ENCODE data around the gene COQ10B. TPM values are rescaled to one million over a fixed set of nuclear protein-coding genes. Genes with fewer than 3 reads are reported as not detected.

COQ10B gene
- total RNA-seq, 1 donor from 2014 or later = 20.1 TPM

DNA sequence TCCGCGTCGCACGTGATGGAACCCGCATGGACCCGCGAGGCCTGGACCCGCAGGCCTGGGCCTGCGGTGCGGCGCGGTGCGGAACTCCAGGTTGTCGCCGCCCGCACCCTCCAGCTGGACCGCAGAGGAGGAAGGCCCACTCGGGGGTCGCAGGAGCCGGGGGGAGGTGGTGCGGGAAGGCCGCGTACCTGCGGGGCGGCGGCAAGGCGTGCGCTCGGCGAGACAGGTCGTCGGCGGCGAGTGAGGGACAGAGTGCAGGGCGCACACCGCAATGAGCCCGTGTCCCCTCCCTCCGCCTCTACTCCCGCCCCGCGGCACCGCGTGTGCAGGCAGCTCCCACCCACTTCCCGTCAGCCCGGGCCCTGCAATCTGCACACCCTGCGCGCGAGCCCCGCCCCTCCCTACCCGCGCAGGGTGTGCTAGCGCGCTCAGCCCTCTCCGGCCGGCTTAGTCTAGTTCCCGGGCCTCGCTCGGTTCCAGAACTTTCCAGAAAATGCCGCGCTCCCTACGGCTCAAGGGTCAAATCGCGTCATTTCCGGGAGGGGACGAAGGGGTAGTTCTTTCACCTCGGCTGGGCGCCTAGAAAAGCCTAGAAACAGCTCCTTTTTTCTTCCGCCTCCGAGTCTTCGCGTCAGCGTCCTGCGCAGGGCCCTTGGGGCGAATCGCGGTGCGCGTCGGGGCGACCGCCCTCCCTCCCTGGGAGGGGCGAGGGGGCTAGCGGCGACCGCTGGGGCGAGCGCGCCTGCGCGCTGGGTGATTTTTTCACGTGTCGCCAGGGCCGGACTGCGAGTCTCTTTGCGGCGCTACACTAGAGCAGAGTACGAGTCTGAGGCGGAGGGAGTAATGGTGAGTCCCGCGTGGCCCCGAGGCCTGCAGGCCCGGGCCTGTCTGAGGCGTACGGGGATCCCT is 46.5 kb downstream of the COQ10B start, which contains the start of the genes HSPD1 and HSPE1:
TSS of gene HSPD1 (minus strand) at position 247 of the 909 bp plus-strand sequence. CDS start 992 bp downstream, outside the sequence.
TSS of gene HSPE1 (plus strand) at position 786 of the 909 bp plus-strand sequence. CDS start at position 844, 58 bp downstream.
- H3K36me3 Mint-ChIP-seq (ENCODE audit: low read depth) = peaks cover 85% of the 10 kb centered on the region
- peak within 1 kb of the TSS; percentile 98 for H3K27ac Mint-ChIP-seq
- DNase-seq = peak; percentile 99
- intact Hi-C loops (cut with micrococcal nuclease) = loop anchor here (1.0 to 10.0 kb wide), 7 partner anchors 15 to 1325 kb away; partner anchors contain the start of genes COQ10B, MARS2, PGAP1 and SF3B1
- peaks cover 41% of the 10 kb centered on the region for H3K4me1 Mint-ChIP-seq
- H3K9me3 Mint-ChIP-seq = no peaks in the 10 kb centered on the region
- H3K4me3 Mint-ChIP-seq = peak within 1 kb of the TSS; percentile 95
- no peaks in the 10 kb centered on the region for H3K27me3 Mint-ChIP-seq

GRCh38 chr2:197500503-197501131 is 47.3 kb downstream of the COQ10B start:
- Mint-ChIP-seq H3K4me1 (peaks cover 38% of the 10 kb centered on the region), H3K27me3 (no peaks in the 10 kb centered on the region)
- intact Hi-C loops (cut with micrococcal nuclease) = loop anchor here (1.0 to 10.0 kb wide), 5 partner anchors 15 to 1326 kb away; partner anchors contain the start of genes COQ10B, MARS2, SF3B1 and STK17B

DNA sequence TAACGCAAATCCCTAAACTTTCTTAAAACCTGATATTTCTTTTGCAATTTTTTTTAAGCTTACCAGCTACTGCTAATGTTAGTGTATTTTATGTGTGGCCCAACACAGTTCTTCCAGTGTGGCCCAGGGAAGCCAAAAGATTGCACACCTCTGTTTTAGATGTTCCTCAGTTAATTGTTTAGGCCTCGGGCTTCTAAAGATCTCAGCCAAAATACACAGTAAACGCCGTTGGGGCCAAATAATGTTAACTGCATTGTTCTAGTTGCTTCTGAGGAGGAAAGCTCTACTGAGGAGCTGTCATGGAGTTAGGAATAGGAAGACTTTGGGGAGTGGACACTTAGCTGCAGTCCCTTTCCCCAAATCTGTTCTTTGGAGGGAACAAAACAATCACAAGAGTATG is 48.8 kb downstream of the COQ10B start:
- Mint-ChIP-seq H3K36me3 (ENCODE audit: low read depth) (peaks cover 68% of the 10 kb centered on the region), H3K27me3 (no peaks in the 10 kb centered on the region), H3K27ac (peak overlapping the region; percentile 47), H3K4me1 (peaks cover 23% of the 10 kb centered on the region), H3K9me3 (no peaks in the 10 kb centered on the region), H3K4me3 (peak overlapping the region; percentile 95)
- no peak for DNase-seq
- intact Hi-C loops (cut with micrococcal nuclease) = loop anchor here (10.0 kb wide), 1 partner anchor 1327 kb away; the partner anchor contains the start of gene STK17B

More at GRCh38 chr2:197500503-197501131, 47.3 kb downstream of the COQ10B start:
- H3K27ac Mint-ChIP-seq = peak overlapping the region; percentile 98
- peak; percentile 72 for DNase-seq
- H3K4me3 Mint-ChIP-seq = peak overlapping the region; percentile 95
- H3K36me3 Mint-ChIP-seq (ENCODE audit: low read depth) = peaks cover 81% of the 10 kb centered on the region
- no peaks in the 10 kb centered on the region for H3K9me3 Mint-ChIP-seq

DNA sequence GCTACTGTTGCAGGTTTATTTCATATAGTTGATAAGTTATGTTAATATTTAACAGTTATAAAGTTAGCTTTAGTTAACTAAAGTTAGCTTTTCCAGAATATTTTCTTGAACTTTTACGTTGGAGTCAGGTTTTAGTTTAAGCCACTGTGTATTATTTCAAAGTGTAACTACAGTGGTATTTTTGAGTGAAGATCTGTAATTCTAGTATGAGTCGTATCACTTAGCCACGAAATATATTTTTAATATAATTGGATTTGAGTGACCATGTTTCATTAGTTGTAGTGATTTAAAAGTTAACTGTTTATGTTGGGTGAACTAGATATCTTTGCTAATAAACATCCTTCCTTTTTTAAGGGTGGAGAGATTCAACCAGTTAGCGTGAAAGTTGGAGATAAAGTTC is 49.3 kb downstream of the COQ10B start:
- peaks cover 65% of the 10 kb centered on the region for H3K36me3 Mint-ChIP-seq (ENCODE audit: low read depth)
- intact Hi-C loops (cut with micrococcal nuclease) = loop anchor here (10.0 kb wide), 1 partner anchor 1328 kb away; the partner anchor contains the start of gene STK17B
- H3K4me3 Mint-ChIP-seq = peak overlapping the region; percentile 95
- no peaks in the 10 kb centered on the region for H3K9me3 Mint-ChIP-seq
- no peaks in the 10 kb centered on the region for H3K27me3 Mint-ChIP-seq
- H3K27ac Mint-ChIP-seq = no peak overlapping the region
- H3K4me1 Mint-ChIP-seq = peaks cover 18% of the 10 kb centered on the region
- no peak for DNase-seq

- DNase-seq = no peak
- Mint-ChIP-seq H3K27me3 (no peaks in the 10 kb centered on the region), H3K4me3 (no peak overlapping the region), H3K27ac (no peak overlapping the region), H3K4me1 (peaks cover 15% of the 10 kb centered on the region), H3K36me3 (ENCODE audit: low read depth) (peaks cover 57% of the 10 kb centered on the region), H3K9me3 (no peaks in the 10 kb centered on the region)
- intact Hi-C loops (cut with micrococcal nuclease) = loop anchor here (10.0 kb wide), 1 partner anchor 1329 kb away; the partner anchor contains the start of gene STK17B
Observed at GRCh38 chr2:197504000-197504399, 50.6 kb downstream of the COQ10B start.

- Mint-ChIP-seq H3K27me3 (no peaks in the 10 kb centered on the region), H3K9me3 (no peaks in the 10 kb centered on the region), H3K36me3 (ENCODE audit: low read depth) (peaks cover 55% of the 10 kb centered on the region), H3K27ac (no peak overlapping the region), H3K4me1 (peaks cover 15% of the 10 kb centered on the region), H3K4me3 (no peak overlapping the region)
- no peak for DNase-seq
- intact Hi-C loops (cut with micrococcal nuclease) = loop anchor here (10.0 kb wide), 1 partner anchor 1330 kb away; the partner anchor contains the start of gene STK17B
Observed at GRCh38 chr2:197504512-197504911, 51.2 kb downstream of the COQ10B start.

DNA sequence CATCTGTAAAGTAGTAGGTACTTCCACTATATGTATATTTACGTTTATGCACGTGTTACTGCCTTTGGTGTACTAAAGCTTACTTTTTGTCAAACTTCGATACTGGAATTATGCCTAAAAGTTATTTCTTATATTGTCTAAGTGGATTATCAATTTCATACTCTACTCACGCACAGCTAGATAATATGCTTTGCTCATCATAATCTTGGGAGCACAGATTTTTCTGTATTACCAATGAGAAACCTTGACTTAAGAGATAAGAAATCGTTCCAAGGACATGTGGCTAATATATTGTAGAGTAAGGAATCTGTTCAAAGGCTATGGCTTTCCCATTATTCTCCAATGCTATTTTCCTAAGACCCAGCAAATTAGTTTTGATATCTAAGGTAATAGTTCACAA is 53.3 kb downstream of the COQ10B start:
- Mint-ChIP-seq H3K27ac (no peak overlapping the region), H3K36me3 (ENCODE audit: low read depth) (peaks cover 44% of the 10 kb centered on the region), H3K9me3 (no peaks in the 10 kb centered on the region), H3K27me3 (no peaks in the 10 kb centered on the region), H3K4me3 (no peak overlapping the region), H3K4me1 (peaks cover 13% of the 10 kb centered on the region)
- intact Hi-C loops (cut with micrococcal nuclease) = loop anchor here (10.0 kb wide), 1 partner anchor 1332 kb away; the partner anchor contains the start of gene STK17B
- no peak for DNase-seq

DNA sequence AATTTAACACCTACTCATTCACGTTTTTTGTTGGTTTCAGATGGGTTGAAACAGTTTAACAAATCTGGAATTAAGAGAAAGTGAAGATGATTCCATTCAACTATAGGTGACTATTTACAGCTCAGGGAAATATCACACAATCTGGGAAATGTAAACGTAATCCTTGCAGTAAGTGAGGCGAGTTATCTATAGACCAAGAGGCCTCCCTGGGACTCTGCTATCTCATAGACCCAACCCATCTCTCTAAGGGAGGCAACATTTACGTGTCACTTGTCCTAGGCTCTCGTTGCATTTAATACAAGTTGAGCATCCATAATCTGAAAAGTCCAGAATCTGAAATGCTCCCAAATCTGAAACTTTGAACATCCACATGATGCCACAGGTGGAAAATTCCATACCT is 60.6 kb downstream of the COQ10B start:
- H3K4me1 Mint-ChIP-seq = peaks cover 16% of the 10 kb centered on the region
- H3K4me3 Mint-ChIP-seq = no peak overlapping the region
- intact Hi-C loops (cut with micrococcal nuclease) = loop anchor here (10.0 kb wide), 1 partner anchor 261 kb away; no protein-coding TSS in a partner anchor
- no peaks in the 10 kb centered on the region for H3K9me3 Mint-ChIP-seq
- DNase-seq = no peak
- no peaks in the 10 kb centered on the region for H3K27me3 Mint-ChIP-seq
- peaks cover 6% of the 10 kb centered on the region for H3K36me3 Mint-ChIP-seq (ENCODE audit: low read depth)
- H3K27ac Mint-ChIP-seq = no peak overlapping the region

DNA sequence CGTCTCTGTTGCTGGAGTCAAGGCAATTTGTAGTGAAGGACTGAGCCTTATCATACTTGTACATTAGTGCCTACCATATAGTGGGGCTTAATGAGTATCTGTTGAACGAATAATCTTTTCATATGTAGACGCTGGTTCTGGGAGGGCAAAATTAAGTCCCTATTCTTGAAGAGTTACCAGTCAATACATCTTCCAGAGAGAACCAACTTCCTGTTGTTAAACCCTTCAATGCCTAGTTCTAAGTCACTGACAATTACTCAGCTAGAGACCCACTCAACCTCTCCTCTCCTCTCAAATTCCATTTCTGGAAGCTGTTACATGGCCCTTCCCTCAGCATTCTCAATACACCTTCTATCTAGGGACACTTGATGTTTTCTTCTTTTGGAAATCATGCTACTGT is 61.4 kb downstream of the COQ10B start:
- no peaks in the 10 kb centered on the region for H3K27me3 Mint-ChIP-seq
- peaks cover 18% of the 10 kb centered on the region for H3K4me1 Mint-ChIP-seq
- DNase-seq = peak; percentile 65
- peak overlapping the region; percentile 94 for H3K4me3 Mint-ChIP-seq
- peak overlapping the region; percentile 91 for H3K27ac Mint-ChIP-seq
- no peaks in the 10 kb centered on the region for H3K9me3 Mint-ChIP-seq
- intact Hi-C loops (cut with micrococcal nuclease) = loop anchor here (1.0 to 10.0 kb wide), 3 partner anchors 14 to 260 kb away; partner anchors contain the start of genes HSPE1 and SF3B1
- peaks cover 6% of the 10 kb centered on the region for H3K36me3 Mint-ChIP-seq (ENCODE audit: low read depth)

GRCh38 chr2:197515315-197515738 is 62.0 kb downstream of the COQ10B start:
- intact Hi-C loops (cut with micrococcal nuclease) = loop anchor here (1.0 to 10.0 kb wide), 3 partner anchors 15 to 259 kb away; partner anchors contain the start of genes HSPE1 and SF3B1
- DNase-seq = no peak
- H3K4me3 Mint-ChIP-seq = peak overlapping the region; percentile 94
- peak overlapping the region; percentile 91 for H3K27ac Mint-ChIP-seq
- H3K27me3 Mint-ChIP-seq = no peaks in the 10 kb centered on the region
- no peaks in the 10 kb centered on the region for H3K9me3 Mint-ChIP-seq
- H3K36me3 Mint-ChIP-seq (ENCODE audit: low read depth) = peaks cover 5% of the 10 kb centered on the region
- peaks cover 19% of the 10 kb centered on the region for H3K4me1 Mint-ChIP-seq

DNA sequence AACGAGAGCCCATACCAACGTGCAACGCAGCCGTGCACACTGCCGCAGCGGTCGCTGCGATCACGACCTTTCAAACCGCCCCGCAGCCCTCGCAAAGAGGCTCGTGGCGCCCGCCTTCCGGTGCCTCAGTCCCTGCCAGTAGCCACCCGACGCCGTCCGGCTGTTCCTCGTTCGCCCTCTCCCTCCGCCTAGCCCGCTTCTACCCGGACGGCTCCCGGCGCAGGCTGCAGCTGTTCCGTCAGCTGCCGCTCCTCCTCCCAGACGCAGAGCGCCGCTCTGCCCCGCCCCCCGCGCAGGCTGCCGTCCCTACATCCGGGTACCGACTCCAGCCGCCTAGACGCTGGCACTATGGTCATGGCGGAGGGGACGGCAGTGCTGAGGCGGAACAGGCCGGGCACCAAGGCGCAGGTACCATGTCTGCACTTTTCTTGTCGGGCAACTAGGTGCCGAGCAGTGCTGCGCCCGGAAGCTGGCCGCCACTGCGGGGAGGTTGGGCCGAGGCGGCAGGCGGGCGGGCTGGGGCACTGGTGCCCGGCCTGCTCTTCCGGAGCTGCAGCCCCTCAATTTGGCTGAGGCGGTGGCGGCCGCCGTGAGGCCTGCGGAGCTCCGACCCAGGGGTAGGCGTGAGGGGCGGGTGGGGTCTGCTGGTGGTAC is 62.5 kb downstream of the COQ10B start, which contains the start of gene MOB4:
TSS of gene MOB4 (plus strand) at position 328 of the 654 bp plus-strand sequence. CDS start at position 349, 21 bp downstream.
- Mint-ChIP-seq H3K27ac (peak within 1 kb of the TSS; percentile 91), H3K4me1 (peaks cover 21% of the 10 kb centered on the region), H3K4me3 (peak within 1 kb of the TSS; percentile 94), H3K36me3 (ENCODE audit: low read depth) (peaks cover 8% of the 10 kb centered on the region), H3K9me3 (no peaks in the 10 kb centered on the region), H3K27me3 (no peaks in the 10 kb centered on the region)
- intact Hi-C loops (cut with micrococcal nuclease) = loop anchor here (1.0 to 10.0 kb wide), 6 partner anchors 16 to 259 kb away; partner anchors contain the start of genes COQ10B, HSPE1, MARS2 and SF3B1
- peak; percentile 99 for DNase-seq

- H3K4me3 Mint-ChIP-seq = peak overlapping the region; percentile 94
- peaks cover 21% of the 10 kb centered on the region for H3K4me1 Mint-ChIP-seq
- peak overlapping the region; percentile 91 for H3K27ac Mint-ChIP-seq
- H3K27me3 Mint-ChIP-seq = no peaks in the 10 kb centered on the region
- H3K9me3 Mint-ChIP-seq = no peaks in the 10 kb centered on the region
- peak; percentile 77 for DNase-seq
- intact Hi-C loops (cut with micrococcal nuclease) = loop anchor here (1.0 to 10.0 kb wide), 4 partner anchors 18 to 258 kb away; partner anchors contain the start of genes COQ10B and MARS2
- peaks cover 12% of the 10 kb centered on the region for H3K36me3 Mint-ChIP-seq (ENCODE audit: low read depth)
Observed at GRCh38 chr2:197516393-197516761, 63.0 kb downstream of the COQ10B start.

Measured in activated CD4-positive, alpha-beta T cell treated with anti-CD3 and anti-CD28 coated beads, Interleukin-2, amount 10 ng/mL, durations not matched to agents 24 days and 14 days (primary cell).